Smooth muscle cell (in vitro differentiated cells): ENCODE results near the gene KIF3B. TPM values are rescaled to one million over a fixed set of nuclear protein-coding genes. Genes with fewer than 3 reads are reported as not detected.

Experiments
- DNase-seq: peaks from one replicate; lab custom pipeline; 2025; ENCODE audit not compliant: unreplicated experiment; lab: John Stamatoyannopoulos, UW
- H2AFZ ChIP-seq: fragments of 200-600 bp; sonication (generic); 2 replicates; pipeline ENCODE4 v1.6.0; 2016; ENCODE audit warnings: antibody characterized with exemption, low read depth, mild to moderate bottlenecking
- H3F3A ChIP-seq: fragments of 200-600 bp; sonication (generic); 2 replicates; pipeline ENCODE4 v1.6.0; 2017; ENCODE audit warnings: antibody characterized with exemption, low read depth
- H3K27ac ChIP-seq: fragments of 200-600 bp; sonication (generic); 2 replicates; pipeline ENCODE4 v1.5.1; 2016; ENCODE audit warnings: low read depth, mild to moderate bottlenecking
- H3K27me3 ChIP-seq: fragments of 200-600 bp; sonication (generic); 2 replicates; pipeline ENCODE4 v1.6.1; 2016; ENCODE audit warnings: low read depth, mild to moderate bottlenecking
- H3K36me3 ChIP-seq: fragments of 200-600 bp; sonication (generic); 2 replicates; pipeline ENCODE4 v1.5.1; 2016; ENCODE audit warnings: low read depth
- H3K4me1 ChIP-seq: fragments of 200-600 bp; sonication (generic); 2 replicates; pipeline ENCODE4 v1.5.1; 2016; ENCODE audit warnings: low read depth
- H3K4me2 ChIP-seq: fragments of 200-600 bp; sonication (generic); 2 replicates; pipeline ENCODE4 v1.6.0; 2016; ENCODE audit warnings: mild to moderate bottlenecking
- H3K4me3 ChIP-seq: fragments of 200-600 bp; sonication (generic); 2 replicates; pipeline ENCODE4 v1.5.1; 2016; ENCODE audit warnings: mild to moderate bottlenecking
- H3K79me2 ChIP-seq: fragments of 200-600 bp; sonication (generic); 2 replicates; pipeline ENCODE4 v1.6.0; 2016; ENCODE audit warnings: low read depth, mild to moderate bottlenecking
- H3K9ac ChIP-seq: fragments of 200-600 bp; sonication (generic); 2 replicates; pipeline ENCODE4 v1.6.0; 2016; ENCODE audit warnings: low read depth
- H3K9me3 ChIP-seq: fragments of 200-600 bp; sonication (generic); replicated peaks from 2 replicates; pipeline ENCODE4 v1.5.1; 2016; ENCODE audit warnings: low read depth
- H4K20me1 ChIP-seq: fragments of 200-600 bp; sonication (generic); 2 replicates; pipeline ENCODE4 v1.6.0; 2016; ENCODE audit warnings: low read depth
- WGBS: methylation state at CpG from one replicate; pipeline ENCODE4 v1.1.7; 2016; ENCODE audit warnings: low lambda C conversion rate; 5-methylcytosine and 5-hydroxymethylcytosine counted together
- polyA plus RNA-seq: library from polyadenylated mRNA; unstranded; fragments of >200 nt; fragmentation: Nextera tagmentation; extraction: Ambion mirVana; gene quantifications from 2 replicates; pipeline ENCODE4 v1.2.1, GENCODE V29; 2016
- total RNA-seq: library from RNA; depleted of rRNA; stranded (reverse); fragments of >200 nt; gene quantifications from 2 replicates; pipeline ENCODE4 v1.2.3, GENCODE V29; 2014
- TF ChIP-seq, protein P1 (sequence below): fragments of 200-600 bp; sonication (generic); IDR thresholded peaks from 2 replicates; pipeline ENCODE4 v1.5.1; 2017; ENCODE audit warnings: borderline replicate concordance, mild to moderate bottlenecking, antibody characterized with exemption; ENCODE audit not compliant: insufficient read depth, poor library complexity, severe bottlenecking

Gene KIF3B
- total and polyA plus RNA-seq, 2 experiments from 2014 or later = 8.2 to 20.0 TPM

DNA sequence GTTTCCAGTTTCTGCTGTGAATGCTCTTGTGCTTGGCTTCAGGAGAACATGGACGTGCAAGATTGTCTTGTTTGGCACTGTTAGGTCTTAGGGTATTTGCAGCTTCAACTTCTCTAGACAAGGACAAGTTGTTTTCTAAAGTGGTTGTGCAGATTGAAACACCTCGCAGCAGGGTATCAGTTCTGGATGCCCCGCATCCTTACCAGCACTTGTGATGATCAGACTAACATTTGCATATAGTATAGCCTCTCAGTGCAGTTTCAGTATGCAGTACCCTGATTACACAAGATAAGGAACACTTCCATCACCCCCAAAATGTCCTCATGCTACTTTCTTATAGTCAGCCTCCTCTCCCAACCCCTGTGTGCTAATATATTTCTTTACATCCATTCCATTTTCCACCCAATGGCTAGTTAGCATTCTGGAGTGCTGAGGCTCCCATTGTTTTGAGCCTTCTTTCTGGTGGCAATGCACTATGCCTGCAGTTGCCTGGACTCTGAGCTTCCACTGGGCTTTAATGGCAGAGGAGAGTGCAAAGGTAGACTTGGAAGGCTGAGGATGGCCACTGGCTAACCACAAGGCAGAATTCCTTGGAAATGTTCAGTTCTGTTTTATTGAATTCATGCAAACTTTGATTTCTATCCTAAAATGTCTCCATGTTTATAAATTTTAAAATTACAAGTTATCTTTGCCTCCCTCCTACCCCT is 35.4 kb downstream of the KIF3B start:
- H3K9ac ChIP-seq = no peak overlapping the region
- peaks cover 21% of the 10 kb centered on the region for H3K36me3 ChIP-seq
- peaks cover 49% of the 10 kb centered on the region for H4K20me1 ChIP-seq
- H3F3A ChIP-seq = no peaks in the 10 kb centered on the region
- no peaks in the 10 kb centered on the region for H3K4me1 ChIP-seq
- no peak overlapping the region for H3K4me3 ChIP-seq
- H3K27me3 ChIP-seq = no peaks in the 10 kb centered on the region
- H3K9me3 ChIP-seq = no peaks in the 10 kb centered on the region
- 86% methylated on average over 3 of the region's 3 CpGs for WGBS
- no peak overlapping the region for H2AFZ ChIP-seq
- H3K4me2 ChIP-seq = no peak overlapping the region
- TF ChIP-seq, protein P1, sequence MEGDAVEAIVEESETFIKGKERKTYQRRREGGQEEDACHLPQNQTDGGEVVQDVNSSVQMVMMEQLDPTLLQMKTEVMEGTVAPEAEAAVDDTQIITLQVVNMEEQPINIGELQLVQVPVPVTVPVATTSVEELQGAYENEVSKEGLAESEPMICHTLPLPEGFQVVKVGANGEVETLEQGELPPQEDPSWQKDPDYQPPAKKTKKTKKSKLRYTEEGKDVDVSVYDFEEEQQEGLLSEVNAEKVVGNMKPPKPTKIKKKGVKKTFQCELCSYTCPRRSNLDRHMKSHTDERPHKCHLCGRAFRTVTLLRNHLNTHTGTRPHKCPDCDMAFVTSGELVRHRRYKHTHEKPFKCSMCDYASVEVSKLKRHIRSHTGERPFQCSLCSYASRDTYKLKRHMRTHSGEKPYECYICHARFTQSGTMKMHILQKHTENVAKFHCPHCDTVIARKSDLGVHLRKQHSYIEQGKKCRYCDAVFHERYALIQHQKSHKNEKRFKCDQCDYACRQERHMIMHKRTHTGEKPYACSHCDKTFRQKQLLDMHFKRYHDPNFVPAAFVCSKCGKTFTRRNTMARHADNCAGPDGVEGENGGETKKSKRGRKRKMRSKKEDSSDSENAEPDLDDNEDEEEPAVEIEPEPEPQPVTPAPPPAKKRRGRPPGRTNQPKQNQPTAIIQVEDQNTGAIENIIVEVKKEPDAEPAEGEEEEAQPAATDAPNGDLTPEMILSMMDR = no peak
- no peak for DNase-seq
- no peak overlapping the region for H3K27ac ChIP-seq
- H3K79me2 ChIP-seq = peaks cover 8% of the 10 kb centered on the region

DNA sequence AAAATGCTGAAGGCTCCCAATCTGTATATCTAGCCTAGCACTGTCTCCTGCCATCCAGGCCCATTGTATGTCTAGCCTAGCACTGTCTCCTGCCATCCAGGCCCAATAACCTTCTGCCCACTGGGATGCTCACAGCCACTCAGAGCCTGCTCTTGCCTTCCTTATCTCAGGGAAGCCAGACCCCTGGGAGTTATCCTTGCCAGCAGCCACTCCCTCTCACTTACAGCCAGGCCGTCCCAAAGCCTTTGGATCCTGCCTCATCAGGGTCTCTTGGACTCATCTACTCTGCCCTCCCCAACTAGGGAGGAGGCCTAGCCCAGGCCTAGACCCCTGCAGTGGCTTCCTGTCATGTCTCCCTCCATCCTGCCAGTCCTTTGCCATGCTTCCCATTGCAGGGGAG is 37.3 kb downstream of the KIF3B start:
- Histone ChIP-seq H3K27me3 (no peaks in the 10 kb centered on the region), H3K9ac (no peak overlapping the region), H3K27ac (no peak overlapping the region), H3K9me3 (no peaks in the 10 kb centered on the region), H3K36me3 (peaks cover 16% of the 10 kb centered on the region), H3F3A (no peaks in the 10 kb centered on the region), H3K4me1 (no peaks in the 10 kb centered on the region), H3K4me3 (no peak overlapping the region), H2AFZ (no peak overlapping the region), H3K79me2 (peaks cover 5% of the 10 kb centered on the region), H4K20me1 (peaks cover 35% of the 10 kb centered on the region), H3K4me2 (no peak overlapping the region)
- no peak for DNase-seq
- TF ChIP-seq, protein P1 = no peak
- WGBS = 69% methylated on average over 1 of the region's 1 CpG

DNA sequence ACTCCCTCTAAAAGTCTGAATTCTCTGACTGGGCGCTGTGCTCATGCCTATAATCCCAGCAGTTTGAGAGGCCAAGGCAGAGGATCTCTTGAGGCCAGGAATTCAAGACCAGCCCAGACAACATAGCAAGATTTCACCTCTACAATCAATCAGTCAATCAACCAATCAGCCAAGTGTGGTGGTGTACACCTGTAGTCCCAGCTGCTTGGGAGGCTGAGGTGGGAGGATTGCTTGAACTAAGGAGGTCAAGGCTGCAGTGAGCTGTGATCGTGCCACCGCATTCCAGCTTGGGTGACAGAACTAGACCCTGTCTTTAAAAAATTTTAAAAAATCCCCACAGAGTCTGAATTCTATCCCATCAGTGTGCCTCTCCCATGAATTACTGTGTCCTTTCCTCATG is 37.9 kb downstream of the KIF3B start:
- H3K79me2 ChIP-seq = peaks cover 5% of the 10 kb centered on the region
- no peaks in the 10 kb centered on the region for H3K9me3 ChIP-seq
- H3F3A ChIP-seq = no peaks in the 10 kb centered on the region
- TF ChIP-seq, protein P1 = no peak
- peaks cover 34% of the 10 kb centered on the region for H4K20me1 ChIP-seq
- no peaks in the 10 kb centered on the region for H3K4me1 ChIP-seq
- H2AFZ ChIP-seq = no peak overlapping the region
- no peak overlapping the region for H3K4me3 ChIP-seq
- no peak overlapping the region for H3K9ac ChIP-seq
- no peak overlapping the region for H3K27ac ChIP-seq
- WGBS = 96% methylated on average over 3 of the region's 3 CpGs
- peaks cover 15% of the 10 kb centered on the region for H3K36me3 ChIP-seq
- H3K27me3 ChIP-seq = no peaks in the 10 kb centered on the region
- no peak for DNase-seq
- no peak overlapping the region for H3K4me2 ChIP-seq

DNA sequence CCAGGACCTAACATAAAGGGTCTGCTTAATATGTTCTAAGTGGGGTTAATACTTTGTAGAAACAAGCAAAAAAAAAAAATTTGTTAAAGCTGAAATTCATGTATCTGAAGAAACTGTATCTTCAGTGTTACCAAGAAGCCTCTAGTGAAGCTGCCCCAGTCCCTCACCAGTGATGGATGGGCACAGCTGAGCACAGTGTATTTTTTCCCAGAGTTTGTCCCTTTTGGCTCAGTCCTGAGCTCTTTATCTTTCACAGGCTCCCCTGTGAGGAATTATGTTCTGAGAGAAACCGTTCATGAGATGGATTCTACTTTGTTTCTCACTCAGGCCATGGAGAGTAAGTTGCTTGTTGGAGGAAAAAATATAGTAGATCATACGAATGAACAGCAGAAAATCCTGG is 38.4 kb downstream of the KIF3B start:
- Histone ChIP-seq H3K4me3 (no peak overlapping the region), H2AFZ (no peak overlapping the region), H3F3A (no peaks in the 10 kb centered on the region), H3K9ac (no peak overlapping the region), H3K36me3 (peaks cover 15% of the 10 kb centered on the region), H3K79me2 (peaks cover 5% of the 10 kb centered on the region), H3K27me3 (no peaks in the 10 kb centered on the region), H3K4me2 (no peak overlapping the region), H3K27ac (no peak overlapping the region), H3K9me3 (no peaks in the 10 kb centered on the region), H4K20me1 (peaks cover 34% of the 10 kb centered on the region), H3K4me1 (no peaks in the 10 kb centered on the region)
- WGBS = 91% methylated on average over 2 of the region's 2 CpGs
- TF ChIP-seq, protein P1 = no peak
- DNase-seq = no peak
